GM23248 (cell line): ENCODE data around the gene ZNF462.

Experiments
- EZH2 ChIP-seq: fragments of 200-600 bp; sonication (generic); IDR thresholded peaks from 2 replicates; pipeline ENCODE4 v1.6.1; 2018; ENCODE audit warnings: antibody characterized with exemption, mild to moderate bottlenecking; ENCODE audit not compliant: insufficient read depth, poor library complexity, severe bottlenecking
- EZH2phosphoT487 ChIP-seq: fragments of 200-600 bp; sonication (generic); IDR thresholded peaks from 2 replicates; pipeline ENCODE4 v1.6.1; 2018; ENCODE audit warnings: antibody characterized with exemption, moderate library complexity, mild to moderate bottlenecking, low read depth; ENCODE audit not compliant: insufficient read depth

DNA sequence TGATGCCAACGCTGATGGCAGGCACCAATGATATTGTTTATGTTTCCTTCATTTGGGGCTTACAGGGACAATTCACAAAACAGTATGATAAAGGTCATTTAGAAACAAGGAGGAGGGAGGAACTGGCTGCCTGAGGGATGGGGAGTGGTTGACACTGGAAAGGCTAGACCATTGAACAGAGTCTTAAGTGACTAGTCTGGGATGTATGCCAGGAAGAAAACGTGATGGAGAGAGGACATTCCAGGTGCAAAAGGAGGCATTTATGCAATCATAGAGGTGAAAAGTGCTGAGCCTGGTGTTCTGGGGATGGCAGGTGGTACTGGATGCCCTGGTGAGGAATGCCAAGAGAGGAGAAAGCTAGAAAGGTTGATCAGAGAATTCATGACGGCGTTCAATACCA, 153.4 kb downstream of the ZNF462 start:
- TF ChIP-seq EZH2 (no peak), EZH2phosphoT487 (no peak)
